AG04449 (cell line): ENCODE data around the gene VRK1.

ENCODE experiments used
- CTCF ChIA-PET: fragments of 350-600 bp; formaldehyde crosslinking; extraction: SDS; loops from one replicate; lab custom pipeline; 2021; ENCODE audit warnings: antibody characterized with exemption; lab: Yijun Ruan, JAX
- POLR2A ChIA-PET: fragments of 400-600, 350-600 bp; formaldehyde crosslinking; extraction: SDS; loops from one replicate; lab custom pipeline; 2020; ENCODE audit warnings: antibody characterized with exemption, inconsistent platforms; lab: Yijun Ruan, JAX
- DNase-seq: peaks from one replicate; pipeline ENCODE4 v3.0.0-alpha.2; 2010; ENCODE audit warnings: low read depth, low spot score
- H3K4me3 ChIP-seq: 2 replicates; pipeline ENCODE4 v1.5.1; 2011; ENCODE audit warnings: low read depth, mild to moderate bottlenecking, control low read depth, low read length
- TF ChIP-seq, protein P1 (sequence below): IDR thresholded peaks from one replicate; pipeline ENCODE4 v1.5.1; 2011; ENCODE audit warnings: mild to moderate bottlenecking, moderate library complexity, low read length, control low read depth, inconsistent platforms; ENCODE audit not compliant: insufficient read depth; ENCODE audit errors: missing control alignments

VRK1 gene

DNA sequence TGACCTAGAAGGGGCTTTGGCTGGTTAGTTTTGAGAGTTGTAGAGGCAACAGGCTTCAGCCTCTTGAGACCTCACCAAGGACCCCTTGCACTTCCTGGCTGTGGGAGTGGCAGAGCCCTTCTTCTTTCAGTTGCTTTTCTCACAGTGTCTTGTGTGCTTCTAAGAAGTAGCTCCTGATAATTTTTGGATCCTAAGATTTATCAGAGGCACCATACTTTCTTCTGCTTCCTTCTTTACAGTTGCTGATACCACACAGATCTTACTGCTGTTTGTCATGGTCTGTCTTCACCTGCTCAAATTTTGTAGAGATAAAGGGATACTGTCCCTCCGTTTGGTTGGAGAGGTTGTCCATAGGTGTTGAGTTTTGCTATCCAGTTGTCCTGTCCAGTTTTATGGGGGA, 33.8 kb downstream of the VRK1 start:
- ChIA-PET CTCF (interaction anchor here (1.1 to 3.4 kb wide), 2 partner anchors 21 to 22 kb away, joined by 4 to 15 read pairs; no protein-coding TSS in a partner anchor), POLR2A (no interaction called here)

DNA sequence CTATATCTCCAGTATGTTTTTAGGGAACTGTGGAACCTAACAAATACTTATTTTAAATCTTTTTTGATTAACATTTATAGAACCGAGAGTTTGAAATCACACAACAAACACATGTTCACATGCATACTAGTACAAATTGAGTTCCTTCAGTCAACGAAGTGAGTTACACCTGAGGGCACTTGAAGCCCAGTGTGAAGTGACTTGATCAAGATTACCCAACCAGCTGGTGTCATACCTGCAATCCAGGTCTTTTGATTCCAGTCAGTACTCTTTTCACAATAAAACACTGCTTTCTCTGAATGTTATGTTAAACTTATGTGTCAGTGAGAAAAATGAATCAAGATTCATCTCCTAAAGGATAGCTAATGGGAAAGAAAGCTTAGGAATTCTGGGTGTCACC, 35.2 kb downstream of the VRK1 start:
- POLR2A ChIA-PET, result no interaction called here
- TF ChIP-seq, protein P1, sequence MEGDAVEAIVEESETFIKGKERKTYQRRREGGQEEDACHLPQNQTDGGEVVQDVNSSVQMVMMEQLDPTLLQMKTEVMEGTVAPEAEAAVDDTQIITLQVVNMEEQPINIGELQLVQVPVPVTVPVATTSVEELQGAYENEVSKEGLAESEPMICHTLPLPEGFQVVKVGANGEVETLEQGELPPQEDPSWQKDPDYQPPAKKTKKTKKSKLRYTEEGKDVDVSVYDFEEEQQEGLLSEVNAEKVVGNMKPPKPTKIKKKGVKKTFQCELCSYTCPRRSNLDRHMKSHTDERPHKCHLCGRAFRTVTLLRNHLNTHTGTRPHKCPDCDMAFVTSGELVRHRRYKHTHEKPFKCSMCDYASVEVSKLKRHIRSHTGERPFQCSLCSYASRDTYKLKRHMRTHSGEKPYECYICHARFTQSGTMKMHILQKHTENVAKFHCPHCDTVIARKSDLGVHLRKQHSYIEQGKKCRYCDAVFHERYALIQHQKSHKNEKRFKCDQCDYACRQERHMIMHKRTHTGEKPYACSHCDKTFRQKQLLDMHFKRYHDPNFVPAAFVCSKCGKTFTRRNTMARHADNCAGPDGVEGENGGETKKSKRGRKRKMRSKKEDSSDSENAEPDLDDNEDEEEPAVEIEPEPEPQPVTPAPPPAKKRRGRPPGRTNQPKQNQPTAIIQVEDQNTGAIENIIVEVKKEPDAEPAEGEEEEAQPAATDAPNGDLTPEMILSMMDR, result no peak

More for the DNA sequence above, 33.8 kb downstream of the VRK1 start:
- H3K4me3 ChIP-seq, result no peak overlapping the region
- DNase-seq, result no peak
- TF ChIP-seq, protein P1, result no peak

DNA sequence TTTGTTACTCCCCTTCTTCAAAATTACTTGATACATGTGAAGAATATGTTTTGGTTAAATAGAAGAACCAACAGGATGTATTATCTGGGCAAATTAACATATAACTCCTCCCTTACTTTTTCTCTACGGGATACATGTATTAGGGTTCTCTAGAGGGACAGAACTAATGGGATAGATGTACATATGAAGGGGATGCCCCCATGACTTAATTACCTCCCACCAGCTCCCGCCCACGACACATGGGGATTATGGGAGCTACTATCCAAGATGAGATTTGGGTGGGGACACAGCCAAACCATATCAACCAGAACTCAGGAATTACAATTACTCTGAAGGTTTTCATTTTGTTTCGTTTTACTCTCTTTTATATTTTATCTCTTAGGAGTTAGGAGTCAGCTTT, 41.3 kb downstream of the VRK1 start:
- TF ChIP-seq, protein P1, result no peak
- no peak for DNase-seq
- ChIA-PET CTCF (interaction anchor here (1.1 to 1.2 kb wide), 2 partner anchors 13 to 15 kb away, joined by 3 to 5 read pairs; no protein-coding TSS in a partner anchor), POLR2A (no interaction called here)
- no peak overlapping the region for H3K4me3 ChIP-seq

More for the DNA sequence above, 35.2 kb downstream of the VRK1 start:
- H3K4me3 ChIP-seq, result no peak overlapping the region
- no peak for DNase-seq
- CTCF ChIA-PET, result interaction anchor here (3.4 kb wide), 1 partner anchor 21 kb away, joined by 15 read pairs; no protein-coding TSS in a partner anchor

DNA sequence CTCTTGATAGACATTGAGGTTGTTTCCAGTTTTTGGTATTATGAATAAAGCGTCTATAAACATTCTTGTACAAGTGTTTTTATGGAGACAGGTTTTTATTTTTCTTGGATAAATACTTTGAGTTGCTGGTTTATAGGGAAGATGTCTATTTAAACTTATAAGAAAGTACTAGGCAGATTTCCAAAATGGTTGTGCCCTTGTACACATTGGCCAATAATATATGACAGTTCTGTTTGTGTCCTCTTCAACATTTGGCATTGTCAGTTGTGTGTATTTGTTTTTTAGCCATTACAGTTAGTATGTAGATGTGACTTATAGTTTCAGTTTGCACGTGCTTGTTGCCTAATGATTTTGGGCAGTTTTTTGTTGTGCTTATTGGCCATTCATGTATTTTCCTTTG, 42.1 kb downstream of the VRK1 start:
- ChIA-PET CTCF (no interaction called here), POLR2A (no interaction called here)
- TF ChIP-seq, protein P1, result no peak
- no peak overlapping the region for H3K4me3 ChIP-seq
- DNase-seq, result no peak

DNA sequence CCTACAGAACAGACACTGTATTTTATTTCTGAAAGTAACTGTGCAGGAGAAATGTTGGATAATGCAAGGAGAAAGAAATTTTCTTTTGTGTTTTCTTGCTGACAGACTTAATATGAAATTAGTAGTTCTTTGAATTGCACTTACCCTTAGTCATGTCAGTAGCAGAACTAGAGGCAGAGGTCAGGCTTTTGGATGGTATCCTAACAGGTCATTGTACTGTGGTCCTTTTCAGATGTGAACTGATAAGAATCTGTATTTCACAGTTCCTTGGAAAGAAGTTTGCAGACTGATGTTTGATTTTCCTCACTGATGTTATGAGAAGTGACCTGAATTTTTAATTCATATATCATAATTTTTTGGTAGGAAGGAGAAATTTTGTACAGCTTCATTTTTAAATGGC, 46.0 kb downstream of the VRK1 start:
- CTCF ChIA-PET, result interaction anchor here (3.1 kb wide), 1 partner anchor 10 kb away, joined by 32 read pairs; no protein-coding TSS in a partner anchor
- DNase-seq, result no peak
- H3K4me3 ChIP-seq, result no peak overlapping the region
- POLR2A ChIA-PET, result no interaction called here
- TF ChIP-seq, protein P1, result no peak

DNA sequence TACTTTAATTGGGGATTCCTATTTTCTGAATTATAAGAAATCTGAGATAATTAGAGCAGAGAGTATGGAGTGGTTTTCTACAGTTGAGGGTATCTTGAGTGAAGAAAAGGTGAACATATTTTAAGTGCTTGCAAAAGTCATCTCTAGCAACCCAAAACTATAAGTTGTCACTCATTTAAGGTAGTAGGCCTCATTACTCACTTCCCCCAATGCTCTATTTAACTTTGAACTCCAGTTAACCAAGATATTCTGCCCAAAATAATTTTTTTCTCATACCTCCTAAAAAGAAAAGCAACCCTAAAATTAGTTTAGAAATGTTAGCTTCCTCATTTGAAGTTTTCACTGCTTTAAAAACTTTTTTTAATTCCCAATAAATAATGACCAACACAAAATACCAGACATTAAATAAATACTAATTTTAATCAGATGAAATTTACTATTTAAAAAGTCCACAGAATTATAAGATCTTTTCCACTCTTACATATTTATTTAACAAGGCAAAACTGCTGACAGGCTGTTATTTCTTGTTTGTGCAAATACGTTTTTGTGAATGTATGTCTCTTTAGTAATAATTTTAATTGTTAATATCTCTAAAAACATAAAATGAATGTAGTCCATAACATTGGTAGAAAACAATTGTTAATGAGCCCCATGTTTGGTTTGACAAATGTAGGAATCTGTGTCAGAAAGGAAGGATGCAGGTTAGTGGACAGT, 47.8 kb downstream of the VRK1 start:
- CTCF ChIA-PET, result no interaction called here
- no peak overlapping the region for H3K4me3 ChIP-seq
- TF ChIP-seq, protein P1, result no peak

More for the DNA sequence above, 47.8 kb downstream of the VRK1 start:
- POLR2A ChIA-PET, result no interaction called here
- no peak for DNase-seq
